ENCODE data around the gene ZNF625.
"Not testable (repeated sequence)": the region's sequence is repeated elsewhere in the genome, so short reads cannot be mapped to it uniquely, and the experiment has no call there.

The ZNF625 gene

GRCh38 chr19:12137221-12137940, 19.2 kb downstream of the ZNF625 start:
- DNase-seq = no peak

- no peak for DNase-seq
Observed at GRCh38 chr19:12133069-12133468, 23.5 kb downstream of the ZNF625 start.

- no peak for DNase-seq
Observed at GRCh38 chr19:12126707-12127106, 29.8 kb downstream of the ZNF625 start.

- DNase-seq = no peak
Observed at GRCh38 chr19:12117201-12117970, 39.1 kb downstream of the ZNF625 start.

GRCh38 chr19:12113121-12113520, 43.4 kb downstream of the ZNF625 start:
- DNase-seq = no peak

GRCh38 chr19:12112701-12113100, 43.8 kb downstream of the ZNF625 start:
- no peak for DNase-seq

GRCh38 chr19:12111943-12112637, 44.4 kb downstream of the ZNF625 start:
- no peak for DNase-seq

GRCh38 chr19:12111176-12111575, 45.4 kb downstream of the ZNF625 start:
- no peak for DNase-seq

- DNase-seq = not testable (repeated sequence)
Observed at GRCh38 chr19:12103909-12104308, 52.6 kb downstream of the ZNF625 start.

- no peak for DNase-seq
Observed at GRCh38 chr19:12098040-12098439, 58.5 kb downstream of the ZNF625 start.

- DNase-seq = no peak
Observed at GRCh38 chr19:12095111-12095790, 61.3 kb downstream of the ZNF625 start.

Measured in NCI-H774 (cell line).